ENCODE results near the gene MZB1.

The MZB1 gene, protein sequence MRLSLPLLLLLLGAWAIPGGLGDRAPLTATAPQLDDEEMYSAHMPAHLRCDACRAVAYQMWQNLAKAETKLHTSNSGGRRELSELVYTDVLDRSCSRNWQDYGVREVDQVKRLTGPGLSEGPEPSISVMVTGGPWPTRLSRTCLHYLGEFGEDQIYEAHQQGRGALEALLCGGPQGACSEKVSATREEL
- total RNA-seq: 0.52 to 3.3 (median 1.3) reads per million in 3 donors

DNA sequence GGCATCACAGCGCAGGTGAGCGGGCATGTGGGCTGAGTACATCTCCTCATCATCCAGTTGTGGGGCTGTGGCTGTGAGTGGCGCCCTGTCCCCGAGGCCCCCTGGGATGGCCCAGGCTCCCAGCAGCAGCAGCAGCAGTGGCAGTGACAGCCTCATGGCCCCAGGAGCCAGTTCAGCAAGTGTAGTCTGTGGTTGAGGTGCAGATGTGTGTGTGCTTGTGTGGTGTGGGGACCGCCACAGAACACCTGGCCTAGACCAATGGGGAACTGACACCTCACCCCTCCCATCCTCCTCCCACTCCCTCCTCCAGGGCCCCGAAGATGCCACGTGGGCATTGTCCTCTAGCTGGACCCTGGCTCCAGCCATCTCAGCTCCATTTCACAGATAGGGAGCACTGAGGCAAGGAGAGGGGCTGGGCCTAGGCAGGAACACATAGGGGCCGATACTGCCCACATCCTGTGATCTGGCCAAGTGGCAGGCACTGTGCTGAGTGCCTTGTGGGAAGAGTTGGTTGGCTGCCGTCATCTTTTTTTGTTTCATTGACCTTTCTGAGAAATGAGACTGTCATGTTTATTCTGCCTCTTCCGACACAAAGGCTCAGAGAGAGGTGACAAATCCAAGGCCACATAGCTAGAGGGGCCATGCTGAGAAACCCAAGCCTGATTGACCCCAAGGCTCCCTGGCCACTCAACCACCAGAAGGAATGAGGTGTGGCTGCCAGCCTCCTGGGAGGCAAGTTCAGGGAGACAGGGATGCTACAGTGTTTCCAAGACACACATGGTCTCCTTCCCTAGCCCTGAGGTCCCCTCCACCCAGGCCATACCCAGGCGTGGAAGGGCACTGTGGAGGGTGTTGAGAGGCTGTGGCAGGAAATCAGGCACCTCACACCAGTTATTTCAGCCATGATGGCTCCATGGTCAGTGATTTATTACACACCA is at the start of gene MZB1:
MZB1 (minus strand) TSS at position 213 of the 938 bp plus-strand sequence; CDS start at position 156, 57 bp downstream.
- H3K27ac ChIP-seq (ENCODE audit: insufficient read depth, low read length, poor library complexity, severe bottlenecking): no peak within 1 kb of the TSS
- no peaks in the 10 kb centered on the region for H3K36me3 ChIP-seq (ENCODE audit: control insufficient read depth, insufficient read depth, low read length)
- H3K4me3 ChIP-seq (ENCODE audit: insufficient read depth, low read depth, low read length, poor library complexity, severe bottlenecking): no peak within 1 kb of the TSS
- H3K9me3 ChIP-seq (ENCODE audit: control insufficient read depth, low read length): no peaks in the 10 kb centered on the region
- no peaks in the 10 kb centered on the region for H3K27me3 ChIP-seq (replicated peaks; ENCODE audit: control insufficient read depth, insufficient read depth, low read length, poor library complexity, severe bottlenecking)
- peaks cover 44% of the 10 kb centered on the region for H3K4me1 ChIP-seq (ENCODE audit: control insufficient read depth, insufficient read depth, low read length, poor library complexity, severe bottlenecking)
- peak; percentile 44 to 49 (median 48) for DNase-seq

DNA sequence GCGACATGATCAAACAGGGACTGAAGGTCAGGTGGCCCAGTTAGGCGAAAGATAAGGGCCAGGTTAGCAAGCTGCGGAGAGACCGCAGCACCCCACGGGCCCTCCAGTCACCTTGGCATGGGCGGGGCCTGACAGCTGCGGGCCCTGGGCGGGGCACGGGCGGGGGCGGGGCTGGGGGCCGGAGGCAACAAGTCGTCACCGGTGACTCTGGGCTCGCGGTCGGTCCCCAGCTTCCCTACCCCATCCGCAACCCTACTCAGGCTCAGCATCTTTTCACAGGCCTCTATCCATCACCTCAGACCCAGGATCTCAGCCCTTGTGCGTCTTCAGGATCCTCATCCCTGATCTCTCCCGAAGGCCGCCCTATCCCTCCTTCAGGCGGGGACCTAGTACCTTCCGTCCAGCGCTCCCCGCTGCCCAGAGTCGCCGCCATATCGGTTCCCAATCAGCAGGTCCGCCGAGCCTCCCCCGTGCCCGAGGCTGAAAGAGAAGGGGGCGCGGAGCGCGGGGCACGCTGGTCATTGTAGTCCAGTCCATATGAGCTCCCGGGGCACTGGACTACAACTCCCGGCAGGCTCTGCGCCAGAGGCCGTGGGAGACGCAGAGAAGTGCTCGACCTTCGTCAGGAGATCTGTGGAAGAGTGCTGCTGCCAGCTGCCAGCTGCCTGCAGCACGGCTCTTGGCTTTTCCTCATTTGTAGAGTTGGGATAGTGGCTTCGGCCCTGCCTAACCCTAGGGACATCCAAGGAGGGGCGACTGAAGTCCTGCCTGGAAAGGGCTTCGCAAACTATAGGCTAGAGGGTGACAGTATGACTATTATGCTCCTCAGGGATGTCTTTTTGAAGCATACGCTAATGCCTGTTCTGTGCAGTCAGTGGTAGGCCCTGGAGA is 49.5 kb upstream of the MZB1 start, which contains the start of gene DNAJC18:
DNAJC18 (minus strand) TSS at position 513 of the 891 bp plus-strand sequence; CDS start at position 433, 80 bp downstream.
- no peaks in the 10 kb centered on the region for H3K27me3 ChIP-seq (replicated peaks; ENCODE audit: control insufficient read depth, insufficient read depth, low read length, poor library complexity, severe bottlenecking)
- peak within 1 kb of the TSS; percentile 81 for H3K4me3 ChIP-seq (ENCODE audit: insufficient read depth, low read depth, low read length, poor library complexity, severe bottlenecking)
- peaks cover 30% of the 10 kb centered on the region for H3K4me1 ChIP-seq (ENCODE audit: control insufficient read depth, insufficient read depth, low read length, poor library complexity, severe bottlenecking)
- H3K9me3 ChIP-seq (ENCODE audit: control insufficient read depth, low read length): no peaks in the 10 kb centered on the region
- no peaks in the 10 kb centered on the region for H3K36me3 ChIP-seq (ENCODE audit: control insufficient read depth, insufficient read depth, low read length)
- H3K27ac ChIP-seq (ENCODE audit: insufficient read depth, low read length, poor library complexity, severe bottlenecking): peak within 1 kb of the TSS; percentile 99
- DNase-seq: peak; percentile 84 to 88 (median 84)

DNA sequence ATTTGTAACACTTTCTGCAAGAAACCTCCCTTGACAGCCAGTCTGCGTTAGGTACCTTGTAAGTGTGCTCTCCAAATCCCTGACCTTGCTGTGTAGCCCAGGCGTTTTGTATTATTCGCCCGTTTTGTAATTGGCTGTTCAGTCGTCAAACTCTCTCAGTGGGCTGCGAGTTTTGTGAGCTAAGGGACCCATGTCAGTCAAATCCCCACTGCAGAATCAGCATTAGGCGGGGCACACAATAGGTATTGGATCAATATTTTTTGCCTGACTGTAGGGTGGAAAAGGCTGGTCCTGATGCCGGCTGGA is 48.9 kb upstream of the MZB1 start:
- H3K27ac ChIP-seq (ENCODE audit: insufficient read depth, low read length, poor library complexity, severe bottlenecking): peak overlapping the region; percentile 99
- DNase-seq: no peak
- no peaks in the 10 kb centered on the region for H3K27me3 ChIP-seq (replicated peaks; ENCODE audit: control insufficient read depth, insufficient read depth, low read length, poor library complexity, severe bottlenecking)
- no peaks in the 10 kb centered on the region for H3K9me3 ChIP-seq (ENCODE audit: control insufficient read depth, low read length)
- H3K4me1 ChIP-seq (ENCODE audit: control insufficient read depth, insufficient read depth, low read length, poor library complexity, severe bottlenecking): peaks cover 24% of the 10 kb centered on the region
- H3K4me3 ChIP-seq (ENCODE audit: insufficient read depth, low read depth, low read length, poor library complexity, severe bottlenecking): peak overlapping the region; percentile 81
- no peaks in the 10 kb centered on the region for H3K36me3 ChIP-seq (ENCODE audit: control insufficient read depth, insufficient read depth, low read length)

DNA sequence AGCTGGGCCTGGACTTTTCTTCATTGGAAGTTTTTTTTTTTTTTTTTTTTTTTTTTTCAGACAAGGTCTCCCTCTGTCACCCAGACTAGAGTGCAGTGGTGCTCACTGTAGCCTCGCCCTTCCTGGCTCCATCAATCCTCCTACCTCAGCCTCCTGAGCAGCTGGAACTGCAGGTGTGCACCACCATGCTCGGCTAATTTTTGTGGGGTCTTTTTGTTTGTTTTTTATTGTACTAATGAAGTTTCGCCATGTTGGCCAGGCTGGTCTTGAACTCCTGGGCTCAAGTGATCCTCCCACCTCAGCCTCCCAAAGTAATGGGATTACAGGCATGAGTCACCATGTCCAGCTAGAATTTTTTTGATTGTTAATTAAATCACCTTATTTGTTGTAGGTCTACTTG is 46.0 kb upstream of the MZB1 start:
- no peak for DNase-seq
- Histone ChIP-seq H3K9me3 (ENCODE audit: control insufficient read depth, low read length) (no peaks in the 10 kb centered on the region), H3K27me3 (replicated peaks; ENCODE audit: control insufficient read depth, insufficient read depth, low read length, poor library complexity, severe bottlenecking) (no peaks in the 10 kb centered on the region), H3K36me3 (ENCODE audit: control insufficient read depth, insufficient read depth, low read length) (no peaks in the 10 kb centered on the region), H3K4me3 (ENCODE audit: insufficient read depth, low read depth, low read length, poor library complexity, severe bottlenecking) (no peak overlapping the region), H3K27ac (ENCODE audit: insufficient read depth, low read length, poor library complexity, severe bottlenecking) (no peak overlapping the region), H3K4me1 (ENCODE audit: control insufficient read depth, insufficient read depth, low read length, poor library complexity, severe bottlenecking) (peaks cover 19% of the 10 kb centered on the region)

DNA sequence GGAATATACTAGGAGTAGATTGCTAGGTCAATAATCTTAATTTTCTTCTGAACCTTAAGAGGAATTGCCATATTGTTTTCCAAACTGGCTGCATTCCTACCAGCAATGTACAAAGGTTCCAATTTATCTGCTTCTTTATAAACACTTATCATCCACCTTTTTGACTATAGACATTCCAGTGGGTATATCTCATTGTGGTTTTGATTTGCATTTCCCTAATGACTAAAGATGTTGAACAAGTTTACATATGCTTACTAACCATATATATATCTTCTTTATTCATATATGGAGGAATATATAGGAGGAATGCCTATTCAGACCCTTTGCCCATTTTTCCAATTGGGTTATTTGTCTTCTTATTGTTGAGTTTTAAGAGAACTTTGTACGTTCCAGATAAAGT is 42.0 kb upstream of the MZB1 start:
- H3K27ac ChIP-seq (ENCODE audit: insufficient read depth, low read length, poor library complexity, severe bottlenecking): no peak overlapping the region
- no peaks in the 10 kb centered on the region for H3K27me3 ChIP-seq (replicated peaks; ENCODE audit: control insufficient read depth, insufficient read depth, low read length, poor library complexity, severe bottlenecking)
- no peaks in the 10 kb centered on the region for H3K9me3 ChIP-seq (ENCODE audit: control insufficient read depth, low read length)
- no peak for DNase-seq
- no peak overlapping the region for H3K4me3 ChIP-seq (ENCODE audit: insufficient read depth, low read depth, low read length, poor library complexity, severe bottlenecking)
- no peaks in the 10 kb centered on the region for H3K36me3 ChIP-seq (ENCODE audit: control insufficient read depth, insufficient read depth, low read length)
- H3K4me1 ChIP-seq (ENCODE audit: control insufficient read depth, insufficient read depth, low read length, poor library complexity, severe bottlenecking): no peaks in the 10 kb centered on the region

DNA sequence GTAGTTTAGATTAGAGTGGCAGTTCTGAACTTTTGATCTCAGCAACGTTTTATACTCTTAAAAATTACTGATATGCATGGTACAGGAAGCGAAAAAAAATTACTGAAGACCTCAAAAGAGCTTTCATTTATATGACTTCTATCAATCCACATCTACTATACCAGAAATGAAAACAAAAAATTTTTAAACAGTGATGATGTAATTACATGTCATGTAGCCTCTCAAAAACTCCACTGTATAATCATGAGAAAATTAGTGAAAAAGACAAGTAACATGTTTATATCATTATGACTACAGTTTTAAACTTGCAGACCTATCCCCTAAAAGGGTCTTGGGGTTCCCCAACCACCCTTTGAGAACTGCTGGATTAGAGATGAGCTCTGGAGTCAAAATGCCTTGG is 40.3 kb upstream of the MZB1 start:
- DNase-seq: no peak

DNA sequence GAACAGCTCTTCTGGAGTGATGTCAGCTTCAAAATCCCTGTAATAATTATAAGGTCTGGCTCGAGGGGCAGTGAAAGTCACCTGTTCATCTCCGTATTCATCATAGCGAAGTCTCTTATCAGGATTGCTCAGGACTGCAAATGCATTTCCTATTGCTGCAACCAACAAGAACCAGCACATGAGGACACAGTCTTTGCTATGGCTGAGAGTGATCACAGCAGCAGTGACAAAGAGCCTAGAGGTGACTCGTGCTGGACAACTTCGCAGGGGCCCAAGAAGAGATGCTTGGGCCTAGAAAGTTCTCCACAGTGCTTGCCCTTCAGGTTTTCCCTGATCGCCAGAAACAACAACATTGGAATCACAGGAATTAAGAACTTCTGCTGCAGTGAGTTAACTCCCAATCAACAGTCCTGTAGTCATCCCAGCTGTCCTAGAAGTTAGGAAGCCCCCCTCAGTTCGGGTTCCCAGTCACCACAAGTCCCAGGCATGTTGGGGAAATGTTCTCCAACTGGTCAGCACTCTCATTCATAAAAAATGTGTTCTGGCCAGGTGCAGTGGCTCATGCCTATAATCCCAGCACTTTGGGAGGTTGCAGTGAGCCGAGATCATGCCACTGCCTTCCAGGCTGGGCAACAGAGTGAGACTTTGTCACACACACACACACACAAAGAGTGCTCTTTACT is 36.6 kb upstream of the MZB1 start:
- no peaks in the 10 kb centered on the region for H3K36me3 ChIP-seq (ENCODE audit: control insufficient read depth, insufficient read depth, low read length)
- no peaks in the 10 kb centered on the region for H3K9me3 ChIP-seq (ENCODE audit: control insufficient read depth, low read length)
- DNase-seq: no peak
- H3K27me3 ChIP-seq (replicated peaks; ENCODE audit: control insufficient read depth, insufficient read depth, low read length, poor library complexity, severe bottlenecking): no peaks in the 10 kb centered on the region
- H3K4me3 ChIP-seq (ENCODE audit: insufficient read depth, low read depth, low read length, poor library complexity, severe bottlenecking): no peak overlapping the region
- H3K4me1 ChIP-seq (ENCODE audit: control insufficient read depth, insufficient read depth, low read length, poor library complexity, severe bottlenecking): no peaks in the 10 kb centered on the region
- H3K27ac ChIP-seq (ENCODE audit: insufficient read depth, low read length, poor library complexity, severe bottlenecking): no peak overlapping the region

More for the DNA sequence above, 40.3 kb upstream of the MZB1 start:
- Histone ChIP-seq H3K36me3 (ENCODE audit: control insufficient read depth, insufficient read depth, low read length) (no peaks in the 10 kb centered on the region), H3K27me3 (replicated peaks; ENCODE audit: control insufficient read depth, insufficient read depth, low read length, poor library complexity, severe bottlenecking) (no peaks in the 10 kb centered on the region), H3K9me3 (ENCODE audit: control insufficient read depth, low read length) (no peaks in the 10 kb centered on the region), H3K27ac (ENCODE audit: insufficient read depth, low read length, poor library complexity, severe bottlenecking) (no peak overlapping the region), H3K4me3 (ENCODE audit: insufficient read depth, low read depth, low read length, poor library complexity, severe bottlenecking) (no peak overlapping the region), H3K4me1 (ENCODE audit: control insufficient read depth, insufficient read depth, low read length, poor library complexity, severe bottlenecking) (no peaks in the 10 kb centered on the region)

DNA sequence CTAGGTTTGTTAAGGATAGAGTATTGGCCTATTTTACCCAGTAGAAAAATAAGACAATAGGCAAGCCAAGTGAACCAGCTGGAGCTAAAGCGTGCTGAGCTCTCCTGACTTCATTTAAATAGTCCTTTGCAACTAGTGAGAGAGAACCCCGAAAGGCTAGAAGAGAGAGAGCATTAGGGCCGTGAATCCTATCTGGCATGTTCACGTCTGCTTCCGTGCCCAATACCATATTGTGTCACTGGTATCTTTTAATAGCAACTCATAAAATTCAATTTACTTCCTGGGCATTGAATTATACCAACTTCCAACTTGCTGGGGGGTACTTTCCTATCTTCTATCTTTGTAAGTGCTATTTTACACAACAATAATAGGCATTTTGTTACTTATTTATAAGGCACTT is 35.8 kb upstream of the MZB1 start:
- Histone ChIP-seq H3K4me3 (ENCODE audit: insufficient read depth, low read depth, low read length, poor library complexity, severe bottlenecking) (no peak overlapping the region), H3K4me1 (ENCODE audit: control insufficient read depth, insufficient read depth, low read length, poor library complexity, severe bottlenecking) (no peaks in the 10 kb centered on the region), H3K27me3 (replicated peaks; ENCODE audit: control insufficient read depth, insufficient read depth, low read length, poor library complexity, severe bottlenecking) (no peaks in the 10 kb centered on the region), H3K36me3 (ENCODE audit: control insufficient read depth, insufficient read depth, low read length) (no peaks in the 10 kb centered on the region), H3K9me3 (ENCODE audit: control insufficient read depth, low read length) (no peaks in the 10 kb centered on the region), H3K27ac (ENCODE audit: insufficient read depth, low read length, poor library complexity, severe bottlenecking) (no peak overlapping the region)
- DNase-seq: no peak

DNA sequence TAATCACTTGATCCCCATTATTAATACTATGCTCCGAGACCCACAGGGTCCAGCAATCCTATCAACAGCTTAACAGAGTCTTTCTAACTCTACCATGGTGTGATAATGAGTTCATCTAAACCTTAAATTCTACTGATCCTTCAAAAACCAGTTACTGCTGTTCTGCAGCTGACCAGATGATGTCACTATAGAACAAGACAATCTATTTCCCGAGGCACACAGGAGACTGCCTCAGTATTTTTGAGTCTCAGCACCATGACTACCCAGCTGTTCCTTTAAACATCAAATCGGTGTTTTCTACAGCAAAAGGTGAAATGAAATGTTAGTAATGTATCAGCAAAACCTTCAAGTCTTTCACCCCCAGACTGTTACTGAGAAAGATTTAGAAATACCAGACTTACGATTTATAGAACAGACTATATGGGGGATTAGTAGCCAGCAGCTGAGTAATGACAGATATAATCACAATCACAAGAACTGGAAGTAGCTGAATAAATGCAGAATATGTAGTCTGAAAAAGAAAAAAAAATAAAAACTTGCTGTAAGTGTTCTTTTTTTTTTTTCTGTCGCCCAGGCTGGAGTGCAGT is 32.7 kb upstream of the MZB1 start:
- Histone ChIP-seq H3K27ac (ENCODE audit: insufficient read depth, low read length, poor library complexity, severe bottlenecking) (no peak overlapping the region), H3K4me3 (ENCODE audit: insufficient read depth, low read depth, low read length, poor library complexity, severe bottlenecking) (no peak overlapping the region), H3K36me3 (ENCODE audit: control insufficient read depth, insufficient read depth, low read length) (peaks cover 10% of the 10 kb centered on the region), H3K9me3 (ENCODE audit: control insufficient read depth, low read length) (no peaks in the 10 kb centered on the region), H3K27me3 (replicated peaks; ENCODE audit: control insufficient read depth, insufficient read depth, low read length, poor library complexity, severe bottlenecking) (no peaks in the 10 kb centered on the region), H3K4me1 (ENCODE audit: control insufficient read depth, insufficient read depth, low read length, poor library complexity, severe bottlenecking) (no peaks in the 10 kb centered on the region)
- DNase-seq: peak in 2 of 3 donors; percentile 12 to 39

Data from effector memory CD4-positive, alpha-beta T cell (primary cell).